Measurements from ENCODE around the gene SELENOH.
A peak's percentile ranks its signal among the peaks of the same experiment; 100 is the strongest.

The SELENOH gene

DNA sequence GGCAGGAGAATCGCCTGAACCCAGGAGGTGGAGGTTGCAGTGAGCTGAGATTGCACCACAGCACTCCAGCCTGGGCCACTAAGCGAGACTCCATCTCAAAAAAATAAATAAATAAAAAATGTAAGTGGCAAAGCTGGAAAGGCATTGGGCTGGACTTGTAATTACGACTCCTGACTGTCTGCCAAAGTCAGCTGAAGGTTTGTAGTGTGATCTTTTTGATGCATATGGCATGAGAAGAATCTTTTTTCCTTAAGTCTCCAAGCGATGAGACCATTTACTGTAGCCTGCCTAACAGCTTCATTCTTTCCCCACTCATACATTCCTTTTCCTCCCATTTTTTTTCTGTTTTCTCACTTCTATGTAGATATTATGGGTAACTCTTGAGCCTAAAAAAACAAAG is 45.1 kb downstream of the SELENOH start:
- DNase-seq: no peak

DNA sequence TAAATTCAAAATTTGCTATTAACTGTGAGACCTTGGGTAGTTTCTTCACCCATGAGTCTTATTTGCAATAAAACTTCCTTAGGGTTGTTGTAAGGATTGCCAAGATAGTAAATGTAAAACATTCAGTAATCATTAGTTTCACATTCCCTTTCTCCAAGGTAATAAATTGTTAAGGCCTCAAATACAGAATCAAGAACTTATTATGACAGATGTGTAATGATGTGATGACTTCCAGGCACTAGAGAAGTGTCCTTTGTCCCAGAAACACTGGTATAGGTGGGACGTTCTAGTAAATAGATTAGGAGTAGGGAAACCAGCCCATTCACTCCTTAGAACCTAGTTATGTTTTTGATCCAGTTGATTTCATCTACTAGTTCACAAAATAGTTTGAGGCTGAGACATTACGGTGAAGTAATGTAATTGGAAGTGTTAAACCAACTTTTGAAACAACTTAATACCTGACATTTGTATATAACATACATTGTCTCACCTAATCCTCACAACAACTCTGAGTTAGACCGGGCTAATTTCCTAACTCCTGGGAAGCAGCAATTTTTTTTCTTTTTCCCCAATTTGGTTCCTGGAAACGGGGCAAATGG is 45.8 kb downstream of the SELENOH start:
- no peak for DNase-seq

DNA sequence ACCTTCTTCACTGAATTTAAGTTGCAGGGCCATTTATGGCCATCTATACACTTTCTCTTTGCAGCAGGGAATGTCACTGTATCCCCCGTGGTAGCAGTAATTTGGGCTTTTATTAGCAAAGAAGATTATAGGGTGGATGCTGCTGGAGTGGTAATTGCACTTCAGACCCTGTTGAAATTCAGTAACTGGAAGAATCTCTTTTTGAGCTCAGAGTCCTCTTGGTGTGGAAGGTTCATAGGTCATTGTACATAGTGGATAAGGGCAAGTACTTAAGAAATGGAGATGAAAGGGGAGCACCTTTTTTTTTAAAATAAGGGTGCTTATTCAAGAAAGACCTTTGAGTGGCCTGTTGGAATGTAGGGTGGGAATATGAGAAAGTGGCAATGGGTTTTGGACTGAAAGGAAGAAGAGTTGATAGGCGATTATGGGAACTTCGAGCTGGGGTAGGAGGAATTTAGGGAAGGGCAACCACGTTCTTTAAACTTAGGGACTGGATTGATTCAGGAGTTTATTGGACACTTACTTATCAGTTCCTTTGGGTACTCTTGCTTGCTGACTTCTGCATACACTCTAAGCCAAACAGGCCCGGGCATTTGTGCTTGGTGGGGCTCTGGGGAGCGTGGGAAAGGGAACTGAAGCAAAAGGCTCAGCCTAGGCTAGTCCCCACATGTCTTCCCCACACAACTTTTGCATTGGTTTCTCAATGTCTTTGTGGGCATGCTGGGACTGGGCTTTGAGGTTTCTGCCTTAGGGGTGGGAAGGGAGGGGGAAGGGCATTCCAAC is 46.8 kb downstream of the SELENOH start:
- DNase-seq: no peak

DNA sequence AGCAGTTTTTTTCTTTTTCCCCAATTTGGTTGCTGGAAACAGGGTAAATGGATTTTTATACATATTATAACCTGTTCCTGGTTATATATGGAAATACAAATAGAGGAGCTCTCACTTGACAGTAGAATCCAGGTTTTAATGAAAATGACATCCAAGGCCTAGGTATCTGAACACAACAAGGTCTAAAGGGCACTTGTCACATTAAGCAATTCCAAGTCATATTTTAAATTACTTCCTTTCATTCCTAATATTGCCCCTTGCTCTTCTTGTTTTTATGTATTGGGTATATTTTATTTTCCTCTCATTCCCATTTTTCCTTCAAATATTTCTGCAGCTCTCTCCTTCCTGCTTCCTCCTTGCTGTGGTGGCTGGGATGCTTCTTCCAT is 47.4 kb downstream of the SELENOH start:
- no peak for DNase-seq

DNA sequence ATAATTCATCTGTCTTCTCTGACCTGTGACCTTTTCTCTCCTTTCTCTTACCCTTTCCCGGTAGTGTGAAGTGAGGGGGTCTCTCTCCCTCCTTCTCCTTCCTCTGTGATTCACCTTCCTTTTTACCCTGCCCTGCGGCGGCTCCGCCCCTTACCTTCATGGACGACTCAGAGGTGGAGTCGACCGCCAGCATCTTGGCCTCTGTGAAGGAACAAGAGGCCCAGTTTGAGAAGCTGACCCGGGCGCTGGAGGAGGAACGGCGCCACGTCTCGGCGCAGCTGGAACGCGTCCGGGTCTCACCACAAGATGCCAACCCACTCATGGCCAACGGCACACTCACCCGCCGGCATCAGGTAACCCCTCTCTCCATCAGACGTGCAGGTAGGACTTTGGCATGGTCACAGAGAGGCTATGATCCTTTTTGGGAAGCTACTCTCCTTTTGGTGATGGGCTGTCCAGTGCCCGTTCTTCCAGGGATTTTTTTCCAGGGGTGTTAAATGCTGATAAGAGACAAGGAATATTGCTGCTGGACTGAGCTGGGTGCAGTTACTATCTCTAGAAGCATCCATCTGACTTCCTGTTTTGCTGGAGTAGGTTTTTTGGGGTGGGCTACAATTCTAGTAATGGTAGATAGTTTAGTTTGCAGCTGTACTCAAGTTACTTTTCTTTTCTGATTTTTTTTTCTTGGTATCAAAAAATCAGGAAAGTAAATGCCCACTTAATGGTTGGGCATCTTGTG is 50.2 kb downstream of the SELENOH start:
- DNase-seq: no peak

DNA sequence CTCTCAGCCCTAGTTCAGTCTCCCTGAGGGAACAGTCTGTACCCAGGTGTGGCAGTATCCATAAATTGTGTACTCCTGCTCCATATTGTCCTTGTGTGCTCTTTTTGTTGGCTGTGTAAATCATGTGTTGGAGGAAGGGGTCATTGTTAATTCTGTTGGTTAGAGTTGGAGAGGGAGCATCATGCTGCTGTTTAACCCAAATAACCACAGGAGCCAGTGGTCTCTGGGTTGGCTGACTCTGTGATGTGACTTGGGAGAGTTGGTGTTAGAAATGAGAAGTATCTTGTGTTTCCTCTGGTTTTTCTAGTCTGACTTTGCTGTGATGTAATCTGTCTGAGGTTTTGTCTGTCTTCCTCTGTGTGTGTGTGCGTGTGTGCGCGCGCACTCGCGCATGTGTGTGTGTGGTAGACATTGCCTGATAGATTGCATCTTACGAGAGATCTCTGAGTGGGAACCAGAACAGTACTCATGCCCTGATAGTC is 50.8 kb downstream of the SELENOH start:
- peak; percentile 92 for DNase-seq

DNA sequence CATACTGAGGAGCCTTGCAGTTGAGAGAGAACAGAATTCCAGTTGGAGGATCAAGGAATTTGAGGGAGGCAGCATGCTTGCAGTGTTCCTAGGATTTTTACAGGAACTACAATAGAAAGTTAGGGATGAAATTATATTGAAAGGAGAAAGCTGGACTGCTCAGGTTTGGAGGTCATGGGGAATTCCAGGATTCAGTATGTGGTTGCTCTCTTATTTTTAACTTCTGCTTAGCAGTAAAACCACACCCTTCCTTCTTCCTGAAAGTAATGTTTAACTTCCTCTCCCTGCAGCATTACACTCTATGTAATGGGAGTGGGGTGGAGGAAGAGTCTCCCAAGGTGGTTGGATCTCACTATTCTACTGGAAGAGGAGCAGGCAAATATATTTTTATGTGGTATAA is 51.6 kb downstream of the SELENOH start:
- DNase-seq: peak; percentile 16

Measured in activated CD4-positive, alpha-beta T cell treated with anti-CD3 and anti-CD28 coated beads, Interleukin-2, Interleukin-6, amounts not matched to agents 100 ng/mL and 50 ng/mL, durations not matched to agents 16 hours and 8 hours (primary cell).